Liver (tissue), 9 donors: Measurements from ENCODE around the gene MYL10. TPM values are rescaled to one million over a fixed set of nuclear protein-coding genes. Genes with fewer than 3 reads are reported as not detected.

Source experiments
- DNase-seq: peaks from one replicate; pipeline ENCODE4 v3.0.0-alpha.2; 2017; ENCODE audit warnings: low spot score
- H3K27ac ChIP-seq, 2 donors: one replicate each; pipeline ENCODE4 v1.7.0; 2013; ENCODE audit warnings: inconsistent platforms in 2 of 2, low read length in 2 of 2, control low read depth in 1 of 2, low read depth in 1 of 2, mild to moderate bottlenecking in 1 of 2
- H3K27me3 ChIP-seq, 4 donors: one replicate each; pipeline versions ENCODE4 v1.6.1 to v1.7.0; 2013; ENCODE audit warnings: low read length in 3 of 4, inconsistent platforms in 1 of 4, mild to moderate bottlenecking in 1 of 4, moderate library complexity in 1 of 4; ENCODE audit not compliant: control insufficient read depth in 4 of 4, insufficient read depth in 4 of 4
- H3K36me3 ChIP-seq, 4 donors: one replicate each; pipeline versions ENCODE4 v1.6.1 to v1.7.0; 2013; ENCODE audit warnings: low read length in 3 of 4, mild to moderate bottlenecking in 3 of 4, low read depth in 1 of 4, moderate library complexity in 1 of 4; ENCODE audit not compliant: control insufficient read depth in 4 of 4, insufficient read depth in 3 of 4
- H3K4me1 ChIP-seq, 4 donors: one replicate each; pipeline versions ENCODE4 v1.6.1 to v1.7.0; 2013; ENCODE audit warnings: low read length in 3 of 4, mild to moderate bottlenecking in 3 of 4, moderate library complexity in 1 of 4; ENCODE audit not compliant: control insufficient read depth in 4 of 4, insufficient read depth in 4 of 4
- H3K4me3 ChIP-seq, 3 donors: one replicate each; pipeline versions ENCODE4 v1.6.1 to v1.7.0; 2013; ENCODE audit warnings: low read length in 3 of 3, control low read depth in 1 of 3, low read depth in 1 of 3, mild to moderate bottlenecking in 1 of 3
- H3K9ac ChIP-seq, 2 donors: one replicate each; pipeline ENCODE4 v1.7.0; 2013; ENCODE audit warnings: low read length in 2 of 2, mild to moderate bottlenecking in 2 of 2, moderate library complexity in 2 of 2, control low read depth in 1 of 2, low read depth in 1 of 2
- H3K9me3 ChIP-seq, 4 donors: one replicate each; pipeline versions ENCODE4 v1.6.1 to v1.7.0; 2013; ENCODE audit warnings: low read length in 3 of 4; ENCODE audit not compliant: control insufficient read depth in 4 of 4
- ATF3 ChIP-seq: IDR thresholded peaks from 2 replicates; pipeline ENCODE4 v1.6.1; 2016; ENCODE audit warnings: antibody characterized with exemption
- CTCF ChIP-seq: fragments of 150-350 bp; IDR thresholded peaks from 2 replicates; pipeline ENCODE4 v1.5.1; 2017; ENCODE audit warnings: improper control_type of control experiment, low read depth, low read length; ENCODE audit not compliant: missing input control
- EGR1 ChIP-seq, 2 donors: IDR thresholded peaks; 2 replicates each; pipeline ENCODE4 v1.6.1; 2016 to 2018; ENCODE audit warnings: antibody characterized with exemption in 2 of 2, low read depth in 2 of 2
- FOXA1 ChIP-seq: IDR thresholded peaks from 2 replicates; pipeline ENCODE4 v1.6.1; 2016; ENCODE audit warnings: antibody characterized with exemption
- FOXA2 ChIP-seq: IDR thresholded peaks from 2 replicates; pipeline ENCODE4 v1.6.1; 2016; ENCODE audit warnings: antibody characterized with exemption
- GABPA ChIP-seq, 2 donors: IDR thresholded peaks in 1 of 2; conservative IDR thresholded peaks in 1 of 2; 2 replicates each; pipeline ENCODE4 v1.6.1; 2016; ENCODE audit warnings: antibody characterized with exemption in 2 of 2, mild to moderate bottlenecking in 1 of 2, moderate library complexity in 1 of 2
- HNF4A ChIP-seq, 2 donors: conservative IDR thresholded peaks; 2 replicates each; pipeline ENCODE4 v1.6.1; 2016; ENCODE audit warnings: antibody characterized with exemption in 2 of 2, mild to moderate bottlenecking in 2 of 2
- HNF4G ChIP-seq: IDR thresholded peaks from 2 replicates; pipeline ENCODE4 v1.6.1; 2016; ENCODE audit warnings: antibody characterized with exemption
- JUND ChIP-seq, 2 donors: IDR thresholded peaks; 2 replicates each; pipeline ENCODE4 v1.6.1; 2016; ENCODE audit warnings: antibody characterized with exemption in 2 of 2
- MAX ChIP-seq: IDR thresholded peaks from 2 replicates; pipeline ENCODE4 v1.6.1; 2016; ENCODE audit warnings: antibody characterized with exemption
- NR2F2 ChIP-seq: IDR thresholded peaks from 2 replicates; pipeline ENCODE4 v1.6.1; 2016; ENCODE audit warnings: antibody characterized with exemption
- RAD21 ChIP-seq, 2 donors: IDR thresholded peaks; 2 replicates each; pipeline ENCODE4 v1.6.1; 2016; ENCODE audit warnings: antibody characterized with exemption in 2 of 2, mild to moderate bottlenecking in 2 of 2
- RXRA ChIP-seq, 2 donors: IDR thresholded peaks; 2 replicates each; pipeline ENCODE4 v1.6.1; 2017 to 2018; ENCODE audit warnings: antibody characterized with exemption in 2 of 2, mild to moderate bottlenecking in 1 of 2
- SP1 ChIP-seq: IDR thresholded peaks from 2 replicates; pipeline ENCODE4 v1.6.1; 2018; ENCODE audit warnings: antibody characterized with exemption, mild to moderate bottlenecking
- TAF1 ChIP-seq: conservative IDR thresholded peaks from 2 replicates; pipeline ENCODE4 v1.6.1; 2016; ENCODE audit warnings: antibody characterized with exemption, mild to moderate bottlenecking
- YY1 ChIP-seq: IDR thresholded peaks from 2 replicates; pipeline ENCODE4 v1.6.1; 2016; ENCODE audit warnings: antibody characterized with exemption, mild to moderate bottlenecking
- ZBTB33 ChIP-seq: IDR thresholded peaks from 2 replicates; pipeline ENCODE4 v1.6.1; 2016; ENCODE audit warnings: antibody characterized with exemption
- WGBS: extraction: QIAGEN DNeasy Blood & Tissue Kit; methylation state at CpG from one replicate; pipeline ENCODE4 v1.1.7; 2013; 5-methylcytosine and 5-hydroxymethylcytosine counted together
- polyA plus RNA-seq, 2 donors: library from polyadenylated mRNA; stranded (reverse) in 1 of 2; unstranded in 1 of 2; fragments of 200-250 nt in 1 of 2; fragments of >200 nt in 1 of 2; fragmentation: Nextera tagmentation in 1 of 2; extraction: Ambion mirVana in 1 of 2; gene quantifications; one replicate each; pipeline versions ENCODE4 v1.2.1 to v1.2.3, GENCODE V29; 2013 to 2015
- total RNA-seq, 2 donors: library from RNA; depleted of rRNA; stranded (reverse); fragments of >200 nt; gene quantifications; one replicate each; pipeline ENCODE4 v1.2.3, GENCODE V29; 2014
- donor health status: healthy.
- donor health status: healthy.
- donor health status: healthy.
- donor health status: healthy.
- donor health status: healthy.

The MYL10 gene
- total and polyA plus RNA-seq, 4 donors = not detected

GRCh38 chr7:101674439-101674838 is 45.3 kb upstream of the MYL10 start:
- Histone ChIP-seq H3K36me3 (no peaks in the 10 kb centered on the region), H3K27me3 (no peaks in the 10 kb centered on the region), H3K4me3 (no peak overlapping the region), H3K27ac (no peak overlapping the region), H3K4me1 (no peaks in the 10 kb centered on the region), H3K9me3 (peaks cover 0 to 5% (median 4%) of the 10 kb centered on the region in 4 donors), H3K9ac (no peak overlapping the region)
- DNase-seq = no peak
- TF ChIP-seq NR2F2 (no peak), EGR1 (IDR thresholded peaks at IDR 0.05; ENCODE audit: low read depth in 2 of 2) (no peak), HNF4G (no peak), HNF4A (conservative IDR thresholded peaks at IDR 0.05) (no peak), FOXA1 (no peak), MAX (no peak), ATF3 (no peak), SP1 (no peak), YY1 (no peak)
- 93% methylated on average over 3 of the region's 3 CpGs for WGBS

GRCh38 chr7:101673951-101674350 is 44.9 kb upstream of the MYL10 start:
- Histone ChIP-seq H3K9ac (no peak overlapping the region), H3K4me1 (no peaks in the 10 kb centered on the region), H3K27me3 (no peaks in the 10 kb centered on the region), H3K27ac (no peak overlapping the region), H3K36me3 (no peaks in the 10 kb centered on the region), H3K9me3 (peaks cover 0 to 5% (median 4%) of the 10 kb centered on the region in 4 donors), H3K4me3 (no peak overlapping the region)
- no peak for DNase-seq
- 83% methylated on average over 5 of the region's 5 CpGs for WGBS
- TF ChIP-seq JUND (IDR thresholded peaks at IDR 0.05) = no peak
- no peak for TF ChIP-seq FOXA2
- no peak for TF ChIP-seq CTCF
- TF ChIP-seq TAF1 = no peak

- Histone ChIP-seq H3K4me1 (no peaks in the 10 kb centered on the region), H3K27ac (no peak overlapping the region), H3K9me3 (peaks cover 0 to 5% (median 4%) of the 10 kb centered on the region in 4 donors), H3K4me3 (no peak overlapping the region), H3K9ac (no peak overlapping the region), H3K27me3 (no peaks in the 10 kb centered on the region), H3K36me3 (no peaks in the 10 kb centered on the region)
- TF ChIP-seq FOXA2 = no peak
- no peak for TF ChIP-seq HNF4G
- no peak for TF ChIP-seq SP1
- TF ChIP-seq HNF4A (conservative IDR thresholded peaks at IDR 0.05) = no peak
- no peak for TF ChIP-seq RXRA (IDR thresholded peaks at IDR 0.05)
- no peak for TF ChIP-seq TAF1
- TF ChIP-seq NR2F2 = no peak
- no peak for TF ChIP-seq JUND (IDR thresholded peaks at IDR 0.05)
- TF ChIP-seq ZBTB33 = no peak
- no peak for TF ChIP-seq YY1
- TF ChIP-seq EGR1 (IDR thresholded peaks at IDR 0.05; ENCODE audit: low read depth in 2 of 2) = no peak
- TF ChIP-seq FOXA1 = no peak
- TF ChIP-seq ATF3 = no peak
- no peak for TF ChIP-seq GABPA (IDR thresholded peaks at IDR 0.05 in 1 of 2, conservative IDR thresholded peaks at IDR 0.05 in 1 of 2)
- no peak for TF ChIP-seq RAD21 (IDR thresholded peaks at IDR 0.05)
- TF ChIP-seq CTCF = no peak
- DNase-seq = no peak
Measured at GRCh38 chr7:101673315-101673714, 44.2 kb upstream of the MYL10 start.
